Activated CD8-positive, alpha-beta memory T cell treated with anti-CD3 and anti-CD28 coated beads, Interleukin-2, amount 50 U/mL, for 4 hours (primary cell): ENCODE measurements around the gene CXCR5.
"Not testable (repeated sequence)": the region's sequence is repeated elsewhere in the genome, so short reads cannot be mapped to it uniquely, and the experiment has no call there.

ENCODE experiments used
- DNase-seq: peaks from one replicate; pipeline ENCODE4 v3.0.0-alpha.2; 2020

The CXCR5 gene, protein sequence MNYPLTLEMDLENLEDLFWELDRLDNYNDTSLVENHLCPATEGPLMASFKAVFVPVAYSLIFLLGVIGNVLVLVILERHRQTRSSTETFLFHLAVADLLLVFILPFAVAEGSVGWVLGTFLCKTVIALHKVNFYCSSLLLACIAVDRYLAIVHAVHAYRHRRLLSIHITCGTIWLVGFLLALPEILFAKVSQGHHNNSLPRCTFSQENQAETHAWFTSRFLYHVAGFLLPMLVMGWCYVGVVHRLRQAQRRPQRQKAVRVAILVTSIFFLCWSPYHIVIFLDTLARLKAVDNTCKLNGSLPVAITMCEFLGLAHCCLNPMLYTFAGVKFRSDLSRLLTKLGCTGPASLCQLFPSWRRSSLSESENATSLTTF

DNA sequence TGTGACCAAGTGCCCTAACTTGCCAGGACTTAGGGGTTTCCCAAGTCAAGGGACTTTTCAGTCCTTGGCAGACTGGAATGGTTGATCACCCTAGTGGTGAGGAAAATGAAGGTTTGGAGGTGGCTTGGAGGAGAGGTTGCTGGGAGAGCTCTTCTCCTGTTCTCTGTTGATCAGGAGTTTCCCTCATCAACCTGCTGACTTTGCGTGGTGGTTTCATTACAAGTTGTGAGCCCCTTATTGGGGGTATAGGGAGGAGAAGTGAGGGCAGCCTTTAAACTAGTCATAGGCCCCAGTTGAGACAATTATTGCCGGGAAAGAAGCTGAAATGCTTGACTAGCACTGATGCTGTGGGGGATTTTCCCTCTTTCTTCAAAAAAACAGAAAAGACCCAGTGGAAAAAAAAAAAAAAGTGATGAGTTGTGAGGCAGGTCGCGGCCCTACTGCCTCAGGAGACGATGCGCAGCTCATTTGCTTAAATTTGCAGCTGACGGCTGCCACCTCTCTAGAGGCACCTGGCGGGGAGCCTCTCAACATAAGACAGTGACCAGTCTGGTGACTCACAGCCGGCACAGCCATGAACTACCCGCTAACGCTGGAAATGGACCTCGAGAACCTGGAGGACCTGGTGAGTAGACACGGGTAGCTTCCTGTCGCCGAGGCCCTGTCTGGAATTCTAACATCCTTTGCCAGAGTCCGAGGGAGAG, at the start of gene CXCR5:
Gene CXCR5, plus strand, starts transcription at position 525 of the 704 bp plus-strand sequence. Its CDS starts 50 bp downstream, at position 575.
- no peak for DNase-seq

DNA sequence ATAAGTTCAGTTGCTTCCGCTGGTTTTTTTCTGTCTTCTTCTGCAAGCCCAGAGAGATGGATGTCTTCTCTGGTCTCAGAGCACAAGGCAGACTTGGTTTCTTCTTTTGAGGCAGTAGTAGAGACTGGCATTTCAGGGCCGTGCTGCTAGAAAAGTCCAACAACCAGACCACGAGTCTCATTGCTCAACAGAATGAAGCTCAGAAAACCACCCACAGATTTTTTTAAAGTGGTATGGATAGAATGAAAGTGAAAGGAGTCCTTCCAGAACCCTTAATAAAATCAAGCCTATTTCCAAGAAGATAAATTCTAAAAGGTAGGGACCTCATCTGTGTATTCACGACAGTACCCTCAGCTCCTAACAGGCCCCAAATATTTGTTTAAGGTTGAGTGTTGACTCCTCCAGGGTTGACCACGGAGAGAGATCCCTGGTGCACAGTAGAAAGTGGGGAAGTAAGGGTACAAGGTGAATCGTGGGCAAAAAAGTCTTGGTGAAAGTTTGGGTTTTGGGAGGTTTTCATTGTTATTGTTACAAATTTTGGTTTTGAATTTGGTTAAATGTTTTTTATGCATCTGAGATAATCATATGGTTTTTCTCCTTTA, 49.2 kb upstream of the CXCR5 start:
- no peak for DNase-seq

DNA sequence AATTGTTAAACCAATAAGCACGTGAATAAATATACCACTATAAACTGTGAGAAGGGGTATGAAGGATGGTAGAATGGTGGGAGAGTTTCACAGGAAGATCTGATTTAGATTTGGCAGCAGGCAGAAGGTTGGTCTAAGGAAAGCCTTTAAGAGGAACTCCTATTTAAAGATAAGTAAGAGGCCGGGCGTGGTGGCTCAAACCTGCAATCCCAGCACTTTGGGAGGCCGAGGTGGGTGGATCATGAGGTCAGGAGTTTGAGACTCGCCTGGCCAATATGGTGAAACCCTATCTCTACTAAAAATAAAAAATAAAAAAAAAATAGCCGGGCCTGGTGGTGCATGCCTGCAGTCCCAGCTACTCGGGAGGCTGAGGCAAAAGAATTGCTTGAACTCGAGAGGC, 45.8 kb upstream of the CXCR5 start:
- DNase-seq, result no peak

DNA sequence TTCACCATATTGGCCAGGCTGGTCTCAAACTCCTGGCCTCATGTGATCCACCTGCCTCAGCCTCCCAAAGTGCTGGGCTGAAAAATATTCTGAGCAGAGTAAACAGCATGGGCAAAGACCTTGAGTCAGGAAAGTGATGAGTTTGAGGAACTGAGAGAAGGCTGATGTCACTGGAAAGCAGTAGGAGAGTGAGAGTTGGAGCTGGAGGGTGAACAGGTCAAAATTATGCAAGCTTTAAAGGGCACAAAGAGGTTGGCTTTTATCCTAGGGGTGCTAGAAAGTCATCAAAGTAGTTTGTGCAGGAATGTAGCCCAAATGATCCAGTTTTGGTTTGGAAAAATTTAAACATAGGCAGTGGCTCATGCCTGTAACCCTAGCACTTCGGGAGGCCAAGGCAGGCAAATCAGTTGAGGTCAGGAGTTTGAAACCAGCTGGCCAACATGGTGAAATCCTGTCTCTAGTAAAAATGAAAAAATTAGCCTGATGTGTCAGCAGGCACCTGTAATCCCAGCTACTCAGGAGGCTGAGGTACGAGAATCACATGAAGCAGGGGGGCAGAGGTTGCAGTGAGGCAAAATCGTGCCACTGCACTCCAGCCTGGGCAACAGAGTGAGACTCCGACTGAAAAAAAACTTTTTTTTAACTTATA, 44.7 kb upstream of the CXCR5 start:
- no peak for DNase-seq

DNA sequence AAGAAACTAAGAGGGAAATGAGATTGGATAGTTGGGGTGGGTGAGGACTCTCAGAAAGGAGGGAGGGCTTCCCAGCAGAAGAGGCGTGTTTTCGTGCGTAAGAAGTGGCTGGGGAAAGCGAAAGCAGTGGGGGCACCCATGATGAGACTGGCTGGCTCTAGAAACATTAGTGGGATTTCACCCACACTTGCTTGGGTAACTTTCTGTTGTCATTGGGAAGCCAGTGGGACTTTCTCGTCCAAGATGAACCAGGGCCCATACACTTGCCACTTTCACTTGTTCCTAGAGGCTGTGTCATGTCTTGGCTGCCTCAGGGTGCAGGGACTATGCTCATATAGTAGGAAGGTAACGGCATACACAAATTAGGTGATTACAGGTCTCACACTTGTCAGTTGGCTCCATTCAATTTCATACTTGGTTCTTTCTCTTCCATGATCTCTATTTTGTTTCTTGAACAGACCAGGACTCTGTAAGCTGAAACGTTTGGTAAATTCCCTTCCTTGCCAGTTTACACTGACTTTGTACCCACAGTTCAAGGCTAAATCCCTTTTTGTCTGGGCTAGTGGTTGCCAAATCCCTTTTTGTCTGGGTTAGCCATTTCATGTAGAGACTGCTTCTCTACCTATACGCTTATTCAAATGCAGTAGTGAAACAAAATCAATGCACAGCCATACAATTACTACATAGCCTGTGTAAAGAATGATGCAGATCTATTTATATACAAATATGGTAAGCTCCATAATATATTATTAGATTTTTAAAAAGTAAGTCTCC, 42.0 kb upstream of the CXCR5 start:
- peak; percentile 18 for DNase-seq

DNA sequence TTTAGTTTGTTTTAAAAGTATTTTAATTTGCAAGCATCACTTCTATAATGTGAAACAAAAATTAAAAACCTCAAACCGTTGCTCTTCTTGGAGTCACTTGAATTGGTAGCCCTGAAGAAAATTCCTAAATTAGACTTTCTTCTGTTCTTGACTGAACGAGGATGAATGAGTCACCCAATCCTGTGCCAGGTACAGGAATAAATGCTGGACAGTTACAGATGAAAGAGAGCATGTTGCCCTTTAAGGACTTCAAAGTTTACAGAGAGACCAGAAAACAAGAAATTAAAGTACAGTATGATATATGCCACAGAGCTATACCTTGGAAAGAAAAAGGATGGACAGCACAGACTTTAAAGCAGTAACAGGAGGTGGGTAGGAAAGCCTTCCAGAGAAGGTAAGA, 41.3 kb upstream of the CXCR5 start:
- no peak for DNase-seq

DNA sequence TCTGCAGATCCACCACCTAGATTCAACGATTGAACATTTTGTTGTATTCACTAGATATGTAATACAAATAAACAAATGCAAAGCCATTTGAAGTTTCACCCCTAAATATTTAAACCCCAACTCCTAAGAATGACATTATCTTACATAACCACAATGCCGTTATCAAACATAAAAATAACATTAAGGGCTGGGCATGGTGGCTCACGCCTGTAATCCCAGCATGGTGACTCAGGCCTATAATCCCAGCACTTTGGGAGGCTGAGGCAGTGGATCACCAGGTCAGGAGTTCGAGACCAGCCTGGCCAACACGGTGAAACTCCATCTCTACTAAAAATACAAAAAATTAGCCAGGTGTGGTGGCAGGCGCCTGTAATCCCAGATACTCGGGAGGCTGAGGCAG, 40.8 kb upstream of the CXCR5 start:
- not testable (repeated sequence) for DNase-seq

DNA sequence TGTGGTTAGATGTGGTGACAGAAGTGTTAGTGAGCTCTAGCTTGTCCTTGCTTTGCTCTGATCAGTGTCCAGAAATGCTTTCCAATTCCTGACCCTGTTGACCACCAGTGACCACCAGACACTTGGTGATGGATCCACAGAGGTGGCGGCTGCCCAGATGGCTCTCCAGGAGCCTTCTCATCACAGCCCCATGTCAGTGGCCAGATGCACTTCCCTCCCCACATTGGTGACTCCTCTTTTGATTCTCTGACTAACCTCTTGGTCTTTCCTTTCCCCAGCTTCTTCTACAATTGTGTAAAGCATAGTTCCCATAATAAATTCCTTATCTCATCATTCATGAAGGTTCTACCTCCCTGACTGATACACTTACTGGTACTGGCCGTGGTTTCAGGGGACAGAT, 40.1 kb upstream of the CXCR5 start:
- DNase-seq, result no peak

DNA sequence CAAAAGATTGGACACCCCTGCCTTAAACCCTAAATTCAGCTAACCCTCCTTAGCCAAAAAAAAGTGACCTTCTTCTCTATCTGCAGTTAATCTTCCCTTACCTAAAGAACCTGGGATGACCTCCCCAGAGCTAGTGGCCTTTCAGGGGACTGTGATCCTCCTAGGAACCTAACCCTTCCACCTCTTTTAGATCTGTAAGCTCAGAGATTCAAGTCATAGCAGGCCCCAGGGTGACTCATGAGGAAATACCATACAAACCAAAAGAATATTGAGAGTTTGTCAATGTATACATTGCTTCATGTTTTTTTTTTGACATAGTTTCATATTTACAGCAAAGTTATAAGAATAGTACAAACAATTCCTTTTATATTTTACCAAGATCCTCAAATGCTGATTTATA, 38.3 kb upstream of the CXCR5 start:
- DNase-seq, result no peak

DNA sequence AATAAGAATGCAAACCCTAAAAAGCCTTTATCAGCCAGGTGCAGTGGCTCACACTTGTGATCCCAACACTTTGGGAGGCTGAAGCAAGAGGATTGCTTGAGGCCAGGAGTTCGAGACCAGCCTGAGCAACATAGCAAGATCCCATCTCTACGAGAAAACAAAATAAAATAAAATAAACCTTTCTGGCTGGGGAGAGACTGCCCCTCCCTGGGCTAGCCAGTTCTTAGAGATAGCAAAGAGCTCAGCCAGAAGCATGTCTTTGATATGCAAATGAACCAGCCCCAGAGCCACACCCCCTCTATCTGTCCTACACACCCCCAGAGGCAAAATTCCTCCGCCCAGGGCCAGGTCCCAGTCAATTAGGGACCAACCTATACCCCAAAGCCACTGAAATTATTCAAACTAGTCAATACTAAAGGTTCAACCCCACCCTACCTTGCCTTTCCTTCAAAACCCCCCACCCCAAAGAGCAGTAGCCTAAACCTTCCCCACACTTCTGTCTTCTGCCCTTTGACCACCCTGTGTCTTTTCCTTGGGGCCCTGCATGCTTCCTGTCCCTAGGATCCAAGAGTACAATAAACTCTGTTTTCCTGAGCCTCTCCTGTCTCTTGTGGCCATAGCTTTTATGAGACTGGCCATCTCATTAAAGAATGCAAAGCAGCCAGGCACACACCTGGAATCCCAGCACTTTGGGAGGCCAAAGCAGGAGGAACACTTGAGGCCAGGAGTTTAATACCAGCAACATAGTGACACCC, 37.3 kb upstream of the CXCR5 start:
- DNase-seq, result no peak

DNA sequence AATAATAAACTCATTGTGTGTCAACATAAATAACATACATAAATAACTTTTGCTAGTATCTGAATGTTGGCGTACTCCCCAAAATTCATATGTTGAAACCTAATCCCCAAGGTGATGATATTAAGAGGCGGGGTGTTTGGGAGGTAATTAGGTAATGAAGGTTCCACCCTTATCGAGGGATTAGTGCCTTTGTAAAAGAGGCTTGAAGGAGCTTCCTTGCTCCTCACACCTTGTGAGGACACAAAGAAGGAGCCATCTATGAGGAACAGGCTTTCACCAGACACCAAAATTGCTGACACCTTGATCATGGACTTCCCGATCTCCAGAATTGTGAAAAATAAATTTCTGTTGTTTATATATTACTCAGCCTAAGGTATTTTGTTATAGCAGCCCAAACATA, 33.9 kb upstream of the CXCR5 start:
- DNase-seq, result no peak

DNA sequence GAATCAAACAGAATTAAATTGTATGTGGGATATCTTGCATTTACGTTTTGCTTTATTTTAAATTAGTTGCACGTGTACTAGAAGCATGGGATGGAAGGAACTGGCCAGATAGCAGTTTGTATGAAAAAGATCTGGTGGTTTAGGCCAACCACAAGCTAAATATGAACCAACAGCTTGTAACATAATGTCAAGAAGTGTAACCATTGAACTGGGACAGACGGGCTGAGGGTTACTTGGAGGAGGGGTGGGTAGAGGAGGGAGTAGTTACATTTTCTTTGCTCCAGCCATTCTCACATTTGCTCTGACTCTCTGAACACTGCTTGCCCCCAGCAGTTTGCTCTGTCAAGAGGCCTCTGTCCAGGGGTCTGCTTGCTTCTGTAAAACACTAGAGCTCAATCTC, 31.7 kb upstream of the CXCR5 start:
- no peak for DNase-seq

DNA sequence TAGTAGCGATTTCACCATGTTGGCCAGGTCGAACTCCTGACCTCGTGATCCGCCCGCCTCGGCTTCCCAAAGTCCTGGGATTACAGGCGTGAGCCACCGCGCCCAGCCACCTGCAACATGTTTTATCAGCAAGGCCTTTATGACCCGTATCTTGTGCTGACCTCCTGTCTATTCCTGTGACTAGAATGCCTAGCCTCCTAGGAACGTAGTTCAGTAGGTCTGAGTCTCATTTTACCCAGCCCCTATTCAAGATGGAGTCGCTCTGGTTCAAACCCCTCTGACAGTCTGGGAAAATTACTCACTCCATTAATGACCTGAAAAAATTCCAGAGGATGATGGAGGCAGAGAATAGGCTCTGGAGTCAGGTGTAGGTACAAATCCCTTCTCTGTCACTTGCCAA, 30.0 kb upstream of the CXCR5 start:
- no peak for DNase-seq

DNA sequence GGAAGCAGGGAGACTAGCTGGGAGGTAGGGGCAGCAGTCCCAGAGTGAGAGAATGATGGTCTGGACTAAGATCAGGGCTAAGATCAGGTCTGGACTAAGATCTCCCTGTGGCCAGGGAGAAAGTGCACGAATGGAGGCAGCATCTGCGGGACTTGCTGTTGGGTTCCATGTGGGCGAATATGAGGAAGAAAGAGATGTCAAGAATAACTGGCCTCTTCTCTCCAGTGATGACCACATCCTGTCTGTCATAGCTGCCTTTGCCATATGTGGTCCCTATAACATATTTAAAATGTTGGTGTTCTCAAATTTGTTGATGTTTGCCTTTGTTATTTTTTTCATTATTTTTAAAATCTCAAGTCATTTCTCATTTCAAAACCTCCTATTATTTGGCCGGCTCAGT, 27.4 kb upstream of the CXCR5 start:
- DNase-seq, result no peak

DNA sequence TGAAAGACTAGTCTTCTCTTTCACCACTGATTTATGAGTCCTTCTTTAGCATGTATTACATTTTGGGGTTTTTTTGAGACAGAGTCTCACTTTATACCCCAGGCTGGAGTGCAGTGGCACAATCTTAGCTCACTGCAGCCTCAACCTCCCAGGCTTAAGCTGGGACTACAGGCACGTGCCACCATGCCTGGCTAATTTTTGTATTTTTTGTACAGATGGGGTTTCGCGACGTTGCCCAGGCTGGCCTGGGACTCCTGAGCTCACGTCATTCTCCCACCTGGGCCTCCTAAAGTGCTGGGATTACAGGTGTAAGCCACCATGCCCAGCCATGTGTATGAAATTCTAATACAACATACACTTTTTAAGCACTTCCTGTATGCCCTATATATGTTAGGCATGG, 26.3 kb upstream of the CXCR5 start:
- DNase-seq, result no peak

DNA sequence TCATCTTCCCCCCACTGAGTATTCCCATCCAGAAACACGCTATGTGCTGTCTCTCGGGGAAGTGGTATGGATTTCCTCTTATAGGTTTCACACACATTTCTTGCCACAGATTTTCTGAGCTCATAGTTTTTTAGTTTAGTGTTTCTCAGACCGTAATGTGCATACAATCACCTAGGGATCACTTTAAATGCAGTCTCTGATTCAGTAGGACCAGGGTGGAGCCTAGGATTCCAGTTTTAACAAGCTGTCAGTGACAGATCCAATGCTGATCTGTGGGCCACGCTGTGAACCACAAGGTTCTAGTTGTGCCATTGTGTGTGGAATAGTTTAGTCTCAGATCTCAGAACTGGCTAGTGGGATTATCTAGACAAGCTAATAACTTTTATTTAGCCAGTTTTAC, 23.7 kb upstream of the CXCR5 start:
- no peak for DNase-seq

DNA sequence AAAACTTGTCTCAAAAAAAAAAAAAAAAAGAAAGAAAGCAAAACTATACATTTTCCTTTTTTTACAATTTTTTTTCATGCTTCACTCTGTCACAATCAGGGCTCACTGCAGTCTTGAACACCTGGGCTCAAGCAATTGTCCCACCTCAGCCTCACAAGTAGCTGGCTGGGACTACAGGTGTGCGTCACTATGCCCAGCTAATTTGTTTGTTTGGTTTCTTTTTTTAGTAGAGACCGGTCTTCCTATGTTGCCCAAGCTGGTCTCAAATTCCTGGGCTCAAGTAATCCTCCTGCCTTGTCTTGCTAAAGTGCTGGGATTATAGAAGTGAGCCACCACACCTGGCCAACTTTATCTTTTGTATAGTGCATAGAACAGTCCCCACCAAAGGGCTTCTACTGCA, 15.0 kb upstream of the CXCR5 start:
- DNase-seq, result no peak

DNA sequence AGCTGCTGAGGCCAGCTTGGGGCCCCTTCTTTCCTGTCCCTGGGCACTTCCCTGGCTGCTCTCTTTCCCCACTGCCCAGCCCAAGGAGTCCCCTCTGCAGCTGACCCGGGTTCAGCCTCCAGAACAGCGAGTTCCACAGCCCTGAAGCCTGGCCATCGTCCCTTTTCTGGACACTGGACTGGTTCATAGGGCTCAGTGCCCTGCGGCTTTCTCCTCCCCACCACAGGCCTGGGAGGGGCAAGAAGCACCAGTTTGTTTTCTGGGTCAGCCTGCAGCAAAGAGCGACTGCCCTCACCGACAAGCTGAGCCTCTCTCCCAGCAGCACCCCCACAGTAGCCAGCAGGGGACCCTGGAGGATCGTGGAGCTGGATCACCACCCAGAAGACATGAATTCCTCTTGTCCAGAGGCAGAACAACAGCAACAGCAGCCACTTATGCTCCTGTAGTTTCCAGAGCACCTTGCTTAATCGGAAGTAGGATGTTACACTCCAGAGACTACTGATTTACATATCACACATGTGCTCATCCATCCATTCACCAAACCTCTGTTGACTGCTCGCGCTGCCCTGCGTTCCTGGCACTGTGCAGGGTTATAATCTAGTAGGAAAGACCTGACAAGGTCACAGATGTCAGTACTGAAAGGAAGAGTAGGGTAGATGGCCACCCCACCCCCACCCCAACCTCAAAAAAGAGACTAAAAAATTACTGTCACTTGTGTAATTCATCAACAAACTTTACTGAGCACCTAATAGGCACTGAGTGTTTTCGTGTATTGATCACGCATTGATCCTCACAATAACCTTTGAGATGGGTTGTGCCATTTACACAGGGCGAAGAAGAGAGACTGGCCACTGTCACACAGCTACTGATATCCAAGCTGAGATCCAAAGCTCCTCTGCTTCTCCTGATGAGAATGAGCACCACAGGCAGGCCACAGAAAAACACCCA, 13.0 kb upstream of the CXCR5 start:
- no peak for DNase-seq

DNA sequence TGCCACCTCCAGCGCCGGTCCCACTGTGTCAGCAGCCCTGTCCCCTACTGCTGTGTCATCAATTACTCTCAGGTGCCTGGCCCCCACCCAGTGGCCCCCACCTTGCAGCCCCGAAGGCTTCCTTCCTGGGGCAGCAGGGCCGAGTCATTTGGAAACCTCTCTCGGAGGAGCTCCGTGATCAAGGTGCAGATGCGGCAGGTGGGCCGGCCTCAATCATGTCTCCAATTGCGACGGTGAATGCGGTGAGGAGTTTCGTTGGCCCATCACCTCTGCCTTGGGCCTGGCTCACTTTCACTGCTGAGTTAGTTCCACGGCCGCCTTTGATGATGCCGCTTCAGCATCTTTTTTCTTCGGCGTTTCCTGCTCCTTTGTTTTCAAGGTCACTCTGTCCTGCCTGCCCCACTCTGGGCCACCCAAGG, 11.3 kb upstream of the CXCR5 start:
- DNase-seq, result no peak

DNA sequence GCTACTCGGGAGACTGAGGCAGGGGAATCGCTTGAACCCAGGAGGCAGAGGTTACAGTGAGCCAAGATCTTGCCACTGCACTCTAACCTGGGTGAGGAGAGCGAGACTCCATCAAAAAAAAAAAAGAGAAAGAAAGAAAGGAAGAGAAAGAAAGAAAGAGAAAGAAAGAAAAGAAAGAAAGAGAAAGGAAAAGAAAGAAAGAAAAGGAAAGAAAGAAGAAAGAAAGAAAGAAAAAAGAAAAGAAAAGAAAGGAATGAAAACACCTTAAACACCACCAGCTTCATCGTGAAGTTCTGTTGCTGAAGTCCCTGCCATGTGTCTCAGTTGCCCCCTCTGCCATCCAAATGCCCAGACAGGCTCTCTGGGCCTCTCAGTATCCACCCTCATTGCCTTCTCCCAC, 9.9 kb upstream of the CXCR5 start:
- DNase-seq, result no peak

DNA sequence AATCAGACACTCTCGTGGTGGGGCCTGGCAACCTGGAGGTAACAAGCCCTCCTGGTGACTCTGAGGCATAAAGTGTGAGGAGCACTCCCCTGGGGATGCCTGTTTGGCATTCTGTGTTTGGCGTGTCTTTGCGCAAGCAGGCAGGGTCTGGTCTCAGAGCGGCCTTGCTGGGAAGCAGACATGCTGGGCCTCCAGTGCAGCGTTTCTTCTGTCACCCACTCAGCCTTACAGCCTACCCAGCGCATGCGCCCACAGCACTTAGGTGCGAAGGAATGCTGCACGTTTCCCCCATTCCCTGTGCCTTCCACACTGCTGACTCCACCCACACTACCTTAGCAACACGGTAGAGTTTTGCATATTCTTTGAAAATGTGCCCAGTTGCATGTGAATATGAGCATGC, 7.4 kb upstream of the CXCR5 start:
- no peak for DNase-seq
